NAMALWA (cell line): ENCODE data around the gene DUSP23.

Experiments used
- DNase-seq: peaks from one replicate; pipeline ENCODE4 v3.0.0-alpha.2; 2015; ENCODE audit warnings: low spot score

DUSP23 gene

GRCh38 chr1:159786465-159786864, 5.7 kb downstream of the DUSP23 start:
- no peak for DNase-seq

GRCh38 chr1:159786966-159787365, 6.2 kb downstream of the DUSP23 start:
- no peak for DNase-seq

DNA sequence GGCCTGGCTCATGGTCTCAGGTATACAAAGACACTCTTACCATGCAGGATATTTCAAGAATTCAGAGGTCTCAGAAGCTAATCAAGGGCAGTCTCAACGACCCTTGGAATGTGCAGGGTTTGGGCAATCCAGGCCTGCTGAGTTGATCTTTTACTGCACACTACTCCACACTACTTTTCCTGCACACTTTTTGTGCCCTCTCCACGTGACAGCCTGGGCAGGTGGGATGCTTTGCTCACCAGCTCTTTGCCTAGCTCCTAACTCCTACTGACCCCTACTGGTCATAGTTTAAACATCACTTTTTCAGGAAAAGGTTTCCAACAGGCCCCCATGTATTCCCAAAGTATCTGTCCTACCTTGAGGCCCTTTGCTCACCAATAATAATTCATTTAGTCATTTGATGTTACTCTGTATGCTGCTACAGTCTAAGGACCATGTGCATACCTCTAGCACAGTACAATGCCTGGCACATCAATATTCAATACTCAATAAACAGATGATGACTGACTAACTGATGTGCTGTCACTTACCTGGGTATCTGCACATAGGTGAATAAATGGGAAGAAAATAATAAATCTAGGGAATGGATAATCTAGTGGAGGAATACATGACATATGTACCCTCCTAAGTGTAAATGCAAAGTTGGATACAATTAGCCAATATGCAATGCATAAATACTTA, 9.6 kb downstream of the DUSP23 start:
- DNase-seq = peak; percentile 58

GRCh38 chr1:159791031-159791430, 10.3 kb downstream of the DUSP23 start:
- no peak for DNase-seq

DNA sequence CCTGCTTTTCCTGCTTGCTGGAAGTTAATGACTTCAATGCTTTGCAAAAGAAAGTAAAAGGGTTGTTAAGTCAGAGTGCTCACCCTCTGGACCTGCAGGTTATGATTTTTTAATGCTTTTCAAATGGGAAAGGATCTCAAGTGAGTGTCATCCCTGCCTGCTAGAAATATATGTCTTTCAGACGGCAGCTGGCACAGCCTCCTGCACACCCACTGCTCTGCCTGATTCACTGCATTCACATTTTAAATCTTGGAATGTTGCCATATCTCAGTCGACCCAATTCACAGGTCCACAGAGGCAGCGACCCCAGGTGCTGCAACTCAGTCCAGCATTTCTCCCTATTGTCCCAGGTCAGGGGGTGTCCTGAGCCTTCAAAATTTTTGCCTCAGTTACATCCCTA, 10.7 kb downstream of the DUSP23 start:
- DNase-seq = no peak

- no peak for DNase-seq
These were observed 14.8 kb downstream of the DUSP23 start for GRCh38 chr1:159795534-159795933.

DNA sequence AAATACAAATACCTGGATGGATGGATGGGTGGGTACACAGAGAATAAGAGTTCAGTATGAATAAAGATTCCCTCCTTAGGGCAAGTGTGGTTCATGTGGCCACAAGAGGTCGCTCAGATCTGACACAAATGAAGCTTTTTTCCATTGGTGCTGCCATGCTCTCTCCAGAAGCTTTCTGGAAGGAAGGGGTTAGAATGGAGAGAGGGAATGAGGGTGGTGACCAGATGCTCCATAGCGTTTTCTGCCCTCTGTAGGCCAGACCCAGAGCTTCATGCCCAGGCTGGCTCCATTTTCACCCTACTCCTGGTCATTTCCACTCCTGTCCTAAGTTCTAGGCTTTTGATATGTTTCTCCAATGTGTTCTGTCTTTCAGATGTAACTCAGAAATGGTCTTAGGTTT, 18.1 kb downstream of the DUSP23 start:
- peak; percentile 68 for DNase-seq

- no peak for DNase-seq
These were observed 18.8 kb downstream of the DUSP23 start for GRCh38 chr1:159799446-159799985.

DNA sequence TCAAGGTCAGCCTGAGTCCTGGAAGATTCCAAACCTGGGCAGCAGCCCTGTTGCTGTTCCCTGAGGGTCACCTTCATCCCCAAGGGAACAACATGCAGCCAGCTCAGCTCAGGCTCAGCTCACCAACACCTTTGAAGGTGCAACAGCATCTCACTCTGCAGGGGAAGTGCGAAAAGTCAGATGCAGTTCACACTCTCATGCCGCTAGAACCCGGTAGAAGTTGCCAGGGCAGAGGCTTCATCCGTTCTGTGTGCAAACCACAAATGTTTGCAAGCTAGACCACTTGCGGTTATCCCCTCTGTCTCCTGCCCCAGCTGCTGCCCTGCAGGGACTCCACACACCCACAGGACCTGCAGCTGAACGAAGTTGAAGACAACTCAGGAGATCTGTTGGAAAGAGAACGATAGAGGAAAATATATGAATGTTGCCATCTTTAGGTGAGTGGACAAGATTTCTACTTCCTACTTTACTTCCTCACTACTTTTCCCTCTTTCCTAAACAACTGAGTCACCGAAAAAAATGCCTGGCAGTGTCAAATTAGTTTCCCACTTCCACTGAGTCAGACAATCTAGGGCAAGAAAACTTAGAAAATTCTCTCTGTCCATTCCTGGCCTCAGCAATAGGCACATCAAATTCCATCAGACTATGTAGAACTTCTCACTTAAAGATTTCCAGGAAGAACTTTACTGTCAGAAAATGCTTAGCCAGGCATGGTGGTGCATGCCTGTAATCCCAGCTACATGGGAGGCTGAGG, 19.6 kb downstream of the DUSP23 start:
- DNase-seq = peak; percentile 31

DNA sequence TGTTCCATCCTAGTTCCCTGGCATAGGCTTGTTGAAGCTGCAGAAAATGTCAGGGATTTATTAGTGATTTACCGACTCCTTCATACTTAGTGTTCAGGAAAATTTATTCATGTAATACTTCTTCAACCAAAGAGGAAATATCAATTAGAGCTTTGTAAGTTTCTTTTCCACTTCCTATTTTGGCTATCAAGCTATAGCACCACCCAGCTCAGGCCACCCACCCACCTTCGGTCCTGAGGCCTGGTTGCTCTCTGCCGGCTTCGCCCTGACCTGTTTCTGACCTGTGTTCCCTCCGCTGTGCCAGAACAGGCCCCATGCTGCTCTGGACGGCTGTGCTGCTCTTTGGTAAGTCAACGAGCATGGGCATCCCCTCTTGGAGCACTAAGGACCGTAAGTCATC, 21.3 kb downstream of the DUSP23 start, which contains the start of gene FCRL6:
Gene FCRL6, plus strand, starts transcription at position 250 of the 400 bp plus-strand sequence. Its CDS starts 65 bp downstream, at position 315.
- DNase-seq = no peak

DNA sequence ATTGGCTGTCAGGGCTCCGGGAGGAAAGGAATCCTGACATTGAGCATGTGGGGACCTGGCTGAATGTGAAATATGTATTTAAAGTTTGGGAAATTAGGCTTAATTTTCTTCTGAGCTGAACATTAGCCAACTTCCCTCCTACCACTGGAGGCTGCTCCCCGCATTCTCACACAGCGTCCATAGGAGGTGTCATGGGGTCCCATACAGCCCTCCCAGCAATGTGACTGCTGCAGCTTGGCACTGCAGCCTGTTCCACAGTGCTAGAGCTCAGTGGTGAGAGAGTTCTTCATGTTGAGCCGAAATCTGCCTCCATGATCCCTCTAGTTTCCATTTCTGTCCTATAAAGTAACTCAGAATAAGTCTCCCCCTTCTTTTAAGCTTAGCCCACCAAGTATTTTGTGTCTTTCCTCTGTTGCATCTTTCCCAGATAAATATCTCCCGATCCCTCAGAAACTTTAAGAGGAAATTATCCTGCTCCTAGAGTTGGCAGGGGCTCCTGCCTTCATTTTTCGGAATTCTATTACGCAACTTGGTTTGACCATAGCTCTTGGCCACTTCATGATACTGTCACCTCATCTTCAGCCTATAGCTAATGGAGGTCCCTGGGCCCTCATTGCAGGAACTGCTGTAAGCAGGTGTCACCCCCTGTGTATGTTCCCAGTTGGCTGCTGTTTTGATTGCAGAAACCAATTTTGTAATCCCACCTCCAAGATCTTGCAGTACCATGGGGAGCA, 23.4 kb downstream of the DUSP23 start:
- peak; percentile 22 for DNase-seq

GRCh38 chr1:159804924-159805323, 24.2 kb downstream of the DUSP23 start:
- no peak for DNase-seq

- no peak for DNase-seq
These were observed 35.2 kb downstream of the DUSP23 start for GRCh38 chr1:159815926-159816325.

DNA sequence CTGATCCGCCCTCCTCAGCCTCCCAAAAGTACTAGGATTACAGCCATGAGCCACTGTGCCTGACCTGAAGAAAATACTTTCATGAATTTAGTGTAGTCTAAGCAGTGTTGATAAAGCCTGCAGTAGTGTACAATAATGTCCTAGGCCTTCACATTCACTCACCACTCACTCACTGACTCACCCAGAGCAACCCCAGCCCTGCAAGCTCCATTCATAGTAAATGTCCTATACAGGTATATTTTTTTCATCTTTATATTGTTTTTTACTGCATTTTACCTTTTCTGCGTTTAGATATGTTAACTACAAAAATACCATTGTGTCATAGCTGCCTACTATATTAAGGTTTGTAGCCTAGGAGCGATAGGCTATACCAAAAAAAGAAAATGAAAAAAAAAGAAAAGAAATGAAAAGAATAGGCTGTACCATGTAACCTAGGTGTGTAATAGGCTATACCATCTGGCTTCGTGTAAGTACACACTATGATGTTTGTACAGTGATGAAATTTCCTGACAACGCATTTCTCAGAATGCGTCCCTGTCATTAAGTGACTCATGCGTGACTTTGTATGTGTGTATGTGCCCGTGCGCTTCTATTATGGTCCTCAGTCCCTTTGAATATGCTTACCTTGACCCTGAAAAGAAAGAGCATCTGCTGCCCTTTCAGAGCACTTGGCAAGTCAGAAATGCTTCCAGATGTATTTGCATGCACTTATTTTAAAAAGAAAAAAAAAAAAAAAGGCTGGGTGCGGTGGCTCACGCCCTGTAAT, 36.7 kb downstream of the DUSP23 start:
- no peak for DNase-seq

DNA sequence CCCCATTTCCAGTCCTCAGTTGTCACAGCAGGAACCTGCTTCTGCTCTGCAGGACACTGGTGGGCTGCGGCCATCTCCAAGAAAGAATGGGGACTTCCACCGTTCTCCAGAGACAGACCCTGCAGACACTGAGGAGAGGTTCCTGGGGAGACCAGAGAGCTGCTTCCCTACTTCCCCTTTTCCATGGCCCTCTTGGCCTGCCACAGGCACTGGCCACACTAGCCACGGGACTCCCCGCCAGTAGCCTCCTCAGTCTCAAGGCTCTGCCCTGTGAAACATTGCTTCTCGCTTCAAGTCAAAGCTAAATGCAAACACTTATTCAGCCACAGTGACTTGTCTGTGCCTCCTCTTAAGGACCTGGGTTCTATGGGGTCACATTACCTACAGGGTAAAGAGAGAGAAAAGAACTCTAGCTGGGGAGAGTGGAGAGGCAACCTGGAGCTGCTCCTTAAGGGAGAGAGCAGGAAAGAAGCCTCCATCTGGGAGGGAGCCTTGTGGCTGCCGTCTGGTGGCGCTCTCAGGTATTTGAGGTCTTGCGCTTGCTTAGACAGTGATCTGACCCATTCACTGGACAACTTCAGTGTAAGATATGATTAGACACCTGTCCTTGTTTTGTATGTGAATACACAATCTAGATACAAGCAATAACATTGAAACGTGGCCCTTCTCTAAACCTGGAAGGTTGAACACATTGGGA, 40.6 kb downstream of the DUSP23 start:
- DNase-seq = peak; percentile 76

DNA sequence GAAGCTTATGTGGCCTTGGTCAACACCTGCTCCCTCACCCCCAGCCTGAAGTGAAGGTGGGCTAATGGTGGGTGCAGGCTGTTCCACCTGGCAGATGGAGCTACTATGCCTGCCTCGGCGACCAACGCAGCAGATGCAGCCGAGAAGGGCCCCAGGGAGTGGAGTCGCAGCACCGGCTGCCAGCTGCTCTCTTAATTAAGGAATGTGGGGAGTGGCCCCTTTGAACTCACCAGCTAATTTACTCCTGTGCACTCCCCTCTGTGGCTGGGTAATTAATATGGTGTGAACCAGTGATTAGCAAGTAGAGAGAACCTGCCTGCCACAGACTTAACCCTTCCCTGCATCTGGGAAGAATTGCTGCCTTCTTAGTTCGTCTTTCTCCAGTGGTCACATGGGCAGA, 42.6 kb downstream of the DUSP23 start:
- no peak for DNase-seq

DNA sequence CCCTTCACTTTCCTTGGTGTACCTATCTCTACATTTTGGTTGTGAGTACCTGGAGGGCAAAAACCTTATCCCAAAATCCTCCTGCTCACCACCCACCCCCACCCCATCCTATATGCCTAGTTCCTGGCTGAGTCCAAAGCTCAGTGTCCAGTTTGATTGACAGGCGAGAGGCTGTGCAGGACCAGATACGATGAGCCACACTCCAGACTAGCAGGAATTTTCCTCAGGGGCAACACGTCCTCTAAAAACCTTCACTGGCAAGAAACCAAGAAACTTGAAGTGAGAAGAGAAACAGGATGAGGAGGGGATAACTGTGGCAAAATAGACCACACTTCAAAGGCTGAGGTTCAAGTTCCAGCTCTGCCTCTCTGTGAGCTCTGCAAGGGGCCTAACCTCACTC, 44.8 kb downstream of the DUSP23 start:
- DNase-seq = no peak

GRCh38 chr1:159826441-159827101, 45.8 kb downstream of the DUSP23 start, which contains the start of gene SLAMF8:
Gene SLAMF8 (plus strand): TSS chr1:159826873. CDS start chr1:159826899, 26 bp downstream.
- DNase-seq = no peak

GRCh38 chr1:159827102-159827490, 46.3 kb downstream of the DUSP23 start:
- no peak for DNase-seq

DNA sequence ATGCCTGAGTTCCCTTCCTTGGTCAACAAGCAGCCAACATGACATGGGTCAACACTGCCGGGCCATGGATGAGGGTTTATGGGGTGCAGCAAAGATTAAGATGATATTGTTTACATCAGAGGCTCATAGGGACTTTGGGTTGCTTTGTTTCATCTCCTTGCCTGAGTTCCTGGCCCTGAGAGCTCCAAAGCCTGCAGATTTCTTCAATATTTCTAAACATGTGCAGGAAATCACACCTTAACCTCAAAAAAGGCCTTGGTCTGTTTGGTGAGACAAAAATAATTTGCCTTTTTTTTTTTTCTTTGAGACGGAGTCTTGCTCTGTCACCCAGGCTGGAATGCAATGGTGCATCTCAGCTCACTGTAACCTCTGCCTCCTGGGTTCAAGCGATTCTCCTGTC, 46.8 kb downstream of the DUSP23 start:
- DNase-seq = no peak

DNA sequence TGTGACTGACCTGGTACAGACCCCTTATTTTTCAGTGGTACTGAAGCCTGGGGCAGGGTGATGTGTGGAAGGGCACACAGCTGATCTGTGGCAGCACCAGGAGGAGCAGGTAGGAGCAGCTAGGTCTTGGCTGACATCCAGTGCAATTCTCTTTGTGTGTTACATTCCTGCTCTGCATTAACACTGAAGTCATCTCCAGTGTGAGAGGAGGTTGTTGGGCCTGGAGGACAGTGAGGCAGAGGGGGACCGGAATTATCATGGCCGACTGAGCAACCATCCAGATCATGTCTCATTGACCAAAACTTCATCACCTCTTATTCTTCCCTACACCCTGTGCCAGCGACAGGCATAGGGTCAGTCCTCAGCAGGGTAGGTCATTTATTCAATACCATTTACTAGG, 47.4 kb downstream of the DUSP23 start:
- no peak for DNase-seq
